ENCODE data around the gene LRRC74B. TPM values are rescaled to one million over a fixed set of nuclear protein-coding genes. Genes with fewer than 3 reads are reported as not detected.

LRRC74B gene
- total and polyA plus RNA-seq, 7 donors, result 0.22 to 0.51 (median 0.30) TPM; not detected in 4

GRCh38 chr22:21029486-21030025, 16.2 kb upstream of the LRRC74B start:
- H3K4me3 ChIP-seq, result no peak overlapping the region
- WGBS, 3 donors, result 47 to 58% (median 49%) methylated on average over 12 of the region's 12 CpGs
- peaks cover 16% of the 10 kb centered on the region for H3K4me1 ChIP-seq
- H3K36me3 ChIP-seq (ENCODE audit: insufficient read depth in 1 of 2, low read depth in 1 of 2), result peaks cover 0 to 34% of the 10 kb centered on the region in 2 donors
- no peak for TF ChIP-seq CTCF (IDR thresholded peaks at IDR 0.05)
- peak; percentile 3 to 25 (median 11) for ATAC-seq
- no peak for DNase-seq
- peaks cover 0 to 25% (median 6%) of the 10 kb centered on the region in 3 donors for H3K27me3 ChIP-seq (ENCODE audit: insufficient read depth in 3 of 3, low read length in 2 of 3)
- intact Hi-C loops (cut with DNase I), result no loop called here
- no peaks in the 10 kb centered on the region for H3K9me3 ChIP-seq
- H3K27ac ChIP-seq, result no peak overlapping the region

- intact Hi-C loops (cut with DNase I), result no loop called here
- peaks cover 0 to 25% (median 6%) of the 10 kb centered on the region in 3 donors for H3K27me3 ChIP-seq (ENCODE audit: insufficient read depth in 3 of 3, low read length in 2 of 3)
Observed at GRCh38 chr22:21030032-21030431, 15.7 kb upstream of the LRRC74B start.

GRCh38 chr22:21030621-21031544, 14.9 kb upstream of the LRRC74B start:
- Histone ChIP-seq H3K4me3 (no peak overlapping the region), H3K27ac (no peak overlapping the region), H3K4me1 (peaks cover 16% of the 10 kb centered on the region), H3K36me3 (ENCODE audit: insufficient read depth in 1 of 2, low read depth in 1 of 2) (peaks cover 0 to 31% of the 10 kb centered on the region in 2 donors), H3K9me3 (no peaks in the 10 kb centered on the region), H3K27me3 (ENCODE audit: insufficient read depth in 3 of 3, low read length in 2 of 3) (peaks cover 0 to 25% (median 6%) of the 10 kb centered on the region in 3 donors)
- no peak for TF ChIP-seq CTCF (IDR thresholded peaks at IDR 0.05)
- intact Hi-C loops (cut with DNase I), result no loop called here
- peak in 3 of 4 donors; percentile 0 to 4 (median 2) for ATAC-seq
- WGBS, 3 donors, result 77 to 80% (median 79%) methylated on average over 40 of the region's 40 CpGs
- DNase-seq, result no peak

More at GRCh38 chr22:21030032-21030431, 15.7 kb upstream of the LRRC74B start:
- ATAC-seq (peak in 2 of 4 donors; percentile 6 to 12), DNase-seq (no peak)
- Histone ChIP-seq H3K27ac (no peak overlapping the region), H3K4me1 (peaks cover 16% of the 10 kb centered on the region), H3K4me3 (no peak overlapping the region), H3K36me3 (ENCODE audit: insufficient read depth in 1 of 2, low read depth in 1 of 2) (peaks cover 0 to 34% of the 10 kb centered on the region in 2 donors), H3K9me3 (no peaks in the 10 kb centered on the region)
- 72 to 80% (median 73%) methylated on average over 14 to 15 of the region's 15 CpGs for whole genome bisulfite sequencing, 3 donors
- no peak for TF ChIP-seq CTCF (IDR thresholded peaks at IDR 0.05)

GRCh38 chr22:21031545-21032036, 14.2 kb upstream of the LRRC74B start:
- 36 to 46% (median 39%) methylated on average over 16 to 18 of the region's 18 CpGs for WGBS, 3 donors
- ATAC-seq, result peak in 2 of 4 donors; percentile 9 to 11
- Histone ChIP-seq H3K36me3 (ENCODE audit: insufficient read depth in 1 of 2, low read depth in 1 of 2) (peaks cover 0 to 24% of the 10 kb centered on the region in 2 donors), H3K9me3 (no peaks in the 10 kb centered on the region), H3K4me3 (peak overlapping the region; percentile 54), H3K27ac (no peak overlapping the region), H3K27me3 (ENCODE audit: insufficient read depth in 3 of 3, low read length in 2 of 3) (peaks cover 0 to 25% (median 6%) of the 10 kb centered on the region in 3 donors), H3K4me1 (peaks cover 16% of the 10 kb centered on the region)
- DNase-seq, result no peak
- TF ChIP-seq CTCF (IDR thresholded peaks at IDR 0.05), result no peak
- intact Hi-C loops (cut with DNase I), result no loop called here
